ENCODE results near the gene XRCC1.
"Not testable (repeated sequence)": the region's sequence is repeated elsewhere in the genome, so short reads cannot be mapped to it uniquely, and the experiment has no call there.

GRCh38 chr19:43547926-43548325 is 27.4 kb downstream of the XRCC1 start:
- not testable (repeated sequence) for TF ChIP-seq POLR2AphosphoS5 (IDR thresholded peaks at IDR 0.05; ENCODE audit: insufficient read depth in 1 of 2, low read depth in 1 of 2); CTCF (IDR thresholded peaks at IDR 0.05)
